HG02970 (cell line): Measurements from ENCODE around the gene TBX6.

Experiments
- ATAC-seq: cut with Tn5 transposase; IDR thresholded peaks from one replicate; pipeline ENCODE4 v1.9.1; 2021; ENCODE audit warnings: mild to moderate bottlenecking, moderate library complexity, moderate number of reproducible peaks; ENCODE audit not compliant: unreplicated experiment, low FRiP score

TBX6 gene

DNA sequence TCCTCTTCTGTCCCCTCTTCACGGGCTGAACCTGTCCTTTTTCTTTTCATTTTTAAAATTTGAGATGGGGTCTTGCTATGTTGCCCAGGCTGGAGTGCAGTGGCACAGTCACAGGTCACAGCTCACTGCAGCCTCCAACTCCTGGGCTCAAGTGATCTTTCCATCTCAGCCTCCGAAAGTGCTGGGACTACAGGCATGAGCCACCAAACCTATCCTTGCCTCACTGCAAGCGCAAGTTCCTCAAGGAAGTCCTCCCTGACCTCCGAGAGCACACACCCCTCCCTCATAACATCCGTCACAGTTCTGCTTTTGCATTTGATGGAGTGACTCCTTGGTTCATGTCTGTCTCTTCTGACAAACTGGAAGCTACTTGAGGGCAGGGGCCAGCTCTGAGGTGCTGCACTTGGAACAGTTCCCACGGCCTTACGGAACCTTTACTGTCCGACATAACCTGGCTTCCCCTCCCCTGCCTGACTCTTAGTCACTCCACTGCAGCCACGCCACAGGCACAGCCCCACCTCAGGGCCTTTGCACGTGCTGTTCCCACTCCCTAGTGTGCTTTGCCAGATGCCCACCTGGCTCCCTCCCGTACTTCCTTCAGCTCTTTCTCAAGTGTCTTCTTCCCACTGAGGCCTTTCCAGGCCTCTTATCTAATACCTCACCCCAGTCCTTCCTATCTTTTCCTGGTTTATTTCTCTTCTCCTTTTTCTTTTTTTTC is 4.4 kb downstream of the TBX6 start:
- no peak for ATAC-seq

DNA sequence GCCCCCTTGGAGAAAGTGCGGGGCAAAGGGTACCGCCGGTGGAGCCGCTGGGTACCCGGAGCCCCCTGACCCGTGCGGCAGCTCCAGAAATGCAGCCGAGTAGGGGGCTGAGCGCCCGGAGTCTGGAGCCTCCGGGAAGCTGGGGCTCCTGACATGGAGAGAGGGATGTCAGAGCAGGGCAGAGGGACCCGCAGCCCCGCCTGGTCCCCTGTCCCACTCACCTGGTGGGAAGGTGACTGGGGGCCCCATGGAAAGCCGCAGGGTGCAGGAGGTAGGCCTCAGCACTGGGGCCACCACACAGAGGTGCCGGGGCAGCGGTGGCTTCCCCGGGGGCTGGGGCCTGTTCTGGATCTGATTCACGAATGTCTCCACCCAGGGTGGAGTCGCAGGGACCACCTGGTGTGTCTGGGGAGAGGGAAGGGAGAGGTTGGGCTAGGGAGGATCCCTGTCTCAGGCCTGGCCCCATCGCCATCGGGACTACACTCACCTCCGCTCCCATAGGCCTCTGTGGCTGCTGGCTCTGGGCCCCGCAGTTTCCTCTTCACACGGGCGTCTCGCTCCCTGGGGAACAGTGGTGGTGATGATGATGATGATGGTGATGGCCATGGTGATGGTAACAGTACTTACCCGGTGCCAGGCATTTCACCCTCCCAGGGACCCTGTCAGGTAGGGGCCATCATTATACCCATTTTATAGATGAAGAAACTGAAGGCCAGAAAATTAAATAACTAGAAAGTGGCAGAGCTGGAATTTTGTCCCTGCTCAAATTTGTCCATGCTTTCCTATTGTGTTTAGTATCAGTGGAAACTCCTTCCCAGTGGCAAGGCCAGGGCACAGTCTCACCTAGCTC is 5.2 kb downstream of the TBX6 start:
- ATAC-seq, result no peak

- no peak for ATAC-seq
Observed at GRCh38 chr16:30085820-30086219, 5.9 kb downstream of the TBX6 start.

- ATAC-seq, result no peak
Observed at GRCh38 chr16:30085247-30085646, 6.5 kb downstream of the TBX6 start.

GRCh38 chr16:30084816-30085159 is 6.9 kb downstream of the TBX6 start:
- no peak for ATAC-seq

DNA sequence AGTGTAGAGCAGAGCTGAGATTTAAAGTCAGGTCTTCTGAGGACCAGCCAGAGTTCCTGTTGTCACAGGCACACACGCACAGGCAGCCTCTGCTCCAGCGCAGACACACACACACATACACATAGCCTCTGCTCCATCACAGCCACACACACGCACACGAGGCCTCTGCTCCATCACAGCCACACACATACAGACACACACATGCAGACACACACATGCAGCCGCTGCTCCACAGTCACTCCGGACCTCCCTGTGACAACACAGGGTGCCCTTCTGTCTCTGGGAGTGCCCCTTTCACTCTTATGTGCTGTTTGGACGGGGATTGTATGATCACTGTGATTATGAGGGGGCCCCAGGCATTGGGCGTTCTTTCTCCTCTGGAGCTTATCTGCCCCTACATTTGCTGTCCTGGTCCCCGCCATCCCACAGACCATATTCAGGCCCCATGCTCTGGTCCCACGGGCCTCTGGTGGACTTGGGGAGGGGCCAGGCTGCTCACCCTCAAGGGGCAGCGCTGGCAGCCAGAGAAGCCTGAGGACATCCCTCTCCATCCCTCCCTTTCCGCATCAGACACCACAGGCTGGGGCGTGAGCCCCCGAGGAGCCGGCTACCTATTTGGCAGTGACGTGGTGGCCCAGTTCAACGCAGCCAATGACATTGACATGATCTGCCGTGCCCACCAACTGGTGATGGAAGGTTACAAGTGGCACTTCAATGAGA is 7.5 kb downstream of the TBX6 start:
- ATAC-seq, result no peak

- no peak for ATAC-seq
Observed at GRCh38 chr16:30083216-30084055, 8.3 kb downstream of the TBX6 start.

DNA sequence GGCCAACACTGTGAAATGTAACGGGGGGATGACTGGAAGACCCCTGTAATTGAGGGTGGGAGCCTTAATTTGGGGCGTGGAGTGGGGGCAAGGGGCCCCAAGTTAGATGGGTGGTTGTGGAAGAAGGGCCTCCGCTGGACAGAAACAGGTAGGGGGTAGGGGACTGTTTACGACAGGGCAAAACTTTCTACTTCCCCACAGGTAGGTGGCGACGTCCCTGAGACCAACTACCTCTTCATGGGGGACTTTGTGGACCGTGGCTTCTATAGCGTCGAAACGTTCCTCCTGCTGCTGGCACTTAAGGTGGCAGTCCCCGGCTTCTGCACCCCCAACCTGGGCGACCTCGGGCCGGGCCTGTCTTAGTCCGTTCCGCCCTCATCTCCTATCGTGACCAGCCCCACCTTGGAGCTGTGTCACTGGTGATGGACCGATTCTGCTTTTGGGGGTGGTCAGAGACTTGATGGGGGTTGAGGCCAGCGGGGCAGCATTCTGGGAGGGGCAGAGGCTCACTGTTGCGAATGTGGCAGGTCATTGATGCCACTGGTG is 9.1 kb downstream of the TBX6 start:
- no peak for ATAC-seq

DNA sequence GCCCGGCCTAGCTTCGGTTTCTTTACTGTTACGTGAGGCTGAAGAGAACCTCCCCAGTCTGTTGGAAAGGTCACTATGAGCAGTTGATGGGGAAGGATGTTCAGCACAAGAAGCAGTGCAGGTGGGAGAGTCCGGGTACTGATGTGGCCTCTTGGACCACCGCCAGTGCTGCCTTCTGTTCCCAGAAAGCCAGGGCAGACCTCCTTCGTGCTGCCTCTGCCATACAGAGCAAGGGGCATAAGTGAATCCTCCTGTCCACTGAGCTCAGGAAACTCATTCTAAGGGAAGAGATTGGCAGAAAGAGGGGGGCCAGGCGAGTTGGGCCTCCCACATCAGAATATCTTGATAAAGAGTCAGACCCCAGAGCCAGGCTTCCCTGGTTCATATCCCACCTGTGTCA is 12.2 kb downstream of the TBX6 start:
- ATAC-seq, result no peak

DNA sequence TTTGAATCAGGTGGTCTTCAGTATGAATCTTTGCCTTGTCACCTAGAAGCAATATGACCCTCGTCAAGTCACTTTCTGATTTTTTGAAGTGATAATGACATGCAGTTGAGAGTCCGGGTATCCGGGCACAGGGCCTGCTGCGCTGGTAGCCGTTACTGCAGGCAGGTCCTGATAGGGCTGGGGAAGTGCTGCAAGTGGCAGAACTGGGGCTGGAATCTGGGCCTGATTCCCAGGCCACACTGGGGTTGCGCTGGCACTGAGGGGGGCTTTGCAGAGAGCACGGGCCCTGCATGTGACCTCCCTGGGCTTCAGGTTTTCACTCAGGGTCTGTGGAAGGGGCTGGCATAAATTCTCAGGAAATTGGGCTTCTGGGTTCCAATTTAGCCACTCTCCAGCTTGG is 13.0 kb downstream of the TBX6 start:
- ATAC-seq, result no peak

DNA sequence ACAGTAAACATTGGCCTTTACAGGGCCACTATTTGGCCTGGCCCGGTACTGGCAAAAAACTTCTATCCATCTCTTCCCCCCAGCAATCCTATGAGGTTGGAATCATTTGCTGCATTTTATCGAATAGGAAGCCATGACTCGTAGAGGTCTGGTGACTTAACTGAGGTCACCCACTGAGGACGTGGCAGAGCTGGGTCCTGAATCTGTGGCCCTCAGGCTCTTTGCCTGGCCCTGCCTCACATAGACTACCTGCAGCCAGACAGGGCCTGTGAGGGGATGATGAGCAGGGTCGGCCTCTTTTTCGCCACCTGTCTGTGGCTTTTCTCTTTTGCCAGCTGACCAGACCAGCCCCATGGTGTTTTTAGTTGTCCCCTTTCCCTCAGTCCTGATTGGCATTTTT is 14.1 kb downstream of the TBX6 start:
- no peak for ATAC-seq

DNA sequence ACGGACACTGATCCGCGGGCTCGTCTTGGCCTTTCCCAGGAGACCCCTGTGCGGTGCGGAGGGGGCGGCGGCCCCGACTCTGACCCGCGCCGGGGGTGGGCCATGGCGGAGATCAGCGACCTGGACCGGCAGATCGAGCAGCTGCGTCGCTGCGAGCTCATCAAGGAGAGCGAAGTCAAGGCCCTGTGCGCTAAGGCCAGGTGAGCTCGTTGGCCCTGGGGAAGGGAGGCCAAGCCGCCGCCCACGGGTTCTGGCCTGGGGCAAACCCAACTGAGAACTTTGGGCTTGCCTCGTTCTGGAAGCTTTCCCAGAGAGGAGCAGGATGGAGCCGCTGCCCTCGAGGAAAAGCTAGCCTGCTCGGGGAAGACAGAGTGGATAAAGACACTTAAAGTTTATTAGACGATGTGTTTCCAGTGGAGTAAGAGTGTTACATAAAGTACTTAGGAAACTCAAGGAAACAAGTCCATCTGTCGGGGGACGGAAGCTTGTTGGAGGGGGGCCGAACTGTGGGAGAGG is 15.4 kb downstream of the TBX6 start:
- peak; percentile 19 for ATAC-seq

DNA sequence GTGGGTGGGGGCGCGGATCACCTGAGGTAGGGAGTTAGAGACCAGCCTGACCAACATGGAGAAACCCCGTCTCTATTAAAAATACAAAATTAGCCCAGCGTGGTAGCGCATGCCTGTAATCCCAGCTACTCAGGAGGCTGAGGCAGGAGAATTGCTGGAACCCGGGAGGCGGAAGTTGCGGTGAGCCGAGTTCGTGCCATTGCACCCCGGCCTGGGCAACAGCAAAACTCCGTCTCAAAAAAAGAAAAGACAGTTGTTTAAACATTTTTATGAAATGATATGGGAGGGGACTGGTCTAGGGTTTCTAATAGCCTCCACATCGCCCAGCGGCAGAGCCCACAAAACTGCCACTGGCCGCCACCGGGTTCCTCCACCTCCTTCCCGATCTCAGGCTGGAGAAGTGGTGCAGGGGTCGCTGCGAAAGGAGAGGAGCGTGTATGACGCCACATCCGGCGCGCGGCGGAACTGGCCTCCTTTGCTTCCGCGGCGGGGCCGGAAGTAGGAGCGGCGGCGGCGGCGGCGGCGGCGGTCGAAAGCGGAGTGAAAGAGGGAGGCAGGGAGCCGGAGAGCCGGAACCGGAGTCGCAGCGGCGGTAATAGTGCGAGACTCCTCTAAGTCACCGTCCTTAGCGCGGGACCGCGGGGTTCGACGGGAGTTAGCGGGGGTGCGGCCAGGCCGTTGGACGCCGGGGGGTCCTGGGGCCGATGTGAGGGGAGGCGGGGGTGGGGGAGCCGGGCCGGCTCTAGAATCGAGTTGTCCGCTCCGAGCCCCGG is 16.0 kb downstream of the TBX6 start, which contains the start of gene PPP4C:
Gene PPP4C (plus strand): TSS at position 492 of the 773 bp plus-strand sequence. CDS start 384 bp downstream, outside the sequence.
- peak; percentile 76 for ATAC-seq

- no peak for ATAC-seq
Observed at GRCh38 chr16:30070490-30070889, 21.2 kb downstream of the TBX6 start.

GRCh38 chr16:30069611-30070462 is 21.9 kb downstream of the TBX6 start:
- no peak for ATAC-seq

- no peak for ATAC-seq
Observed at GRCh38 chr16:30068750-30069610, 22.7 kb downstream of the TBX6 start.

GRCh38 chr16:30068333-30068732 is 23.4 kb downstream of the TBX6 start:
- ATAC-seq, result no peak
